Epidermal melanocyte (primary cell): Measurements from ENCODE around the gene EFR3B.
"Not testable (repeated sequence)": the region's sequence is repeated elsewhere in the genome, so short reads cannot be mapped to it uniquely, and the experiment has no call there.

ENCODE experiments used
- DNase-seq: peaks from one replicate; pipeline ENCODE4 v3.0.0; 2011; ENCODE audit warnings: low spot score; ENCODE audit not compliant: insufficient read length

EFR3B gene, protein sequence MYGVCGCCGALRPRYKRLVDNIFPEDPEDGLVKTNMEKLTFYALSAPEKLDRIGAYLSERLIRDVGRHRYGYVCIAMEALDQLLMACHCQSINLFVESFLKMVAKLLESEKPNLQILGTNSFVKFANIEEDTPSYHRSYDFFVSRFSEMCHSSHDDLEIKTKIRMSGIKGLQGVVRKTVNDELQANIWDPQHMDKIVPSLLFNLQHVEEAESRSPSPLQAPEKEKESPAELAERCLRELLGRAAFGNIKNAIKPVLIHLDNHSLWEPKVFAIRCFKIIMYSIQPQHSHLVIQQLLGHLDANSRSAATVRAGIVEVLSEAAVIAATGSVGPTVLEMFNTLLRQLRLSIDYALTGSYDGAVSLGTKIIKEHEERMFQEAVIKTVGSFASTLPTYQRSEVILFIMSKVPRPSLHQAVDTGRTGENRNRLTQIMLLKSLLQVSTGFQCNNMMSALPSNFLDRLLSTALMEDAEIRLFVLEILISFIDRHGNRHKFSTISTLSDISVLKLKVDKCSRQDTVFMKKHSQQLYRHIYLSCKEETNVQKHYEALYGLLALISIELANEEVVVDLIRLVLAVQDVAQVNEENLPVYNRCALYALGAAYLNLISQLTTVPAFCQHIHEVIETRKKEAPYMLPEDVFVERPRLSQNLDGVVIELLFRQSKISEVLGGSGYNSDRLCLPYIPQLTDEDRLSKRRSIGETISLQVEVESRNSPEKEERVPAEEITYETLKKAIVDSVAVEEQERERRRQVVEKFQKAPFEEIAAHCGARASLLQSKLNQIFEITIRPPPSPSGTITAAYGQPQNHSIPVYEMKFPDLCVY

DNA sequence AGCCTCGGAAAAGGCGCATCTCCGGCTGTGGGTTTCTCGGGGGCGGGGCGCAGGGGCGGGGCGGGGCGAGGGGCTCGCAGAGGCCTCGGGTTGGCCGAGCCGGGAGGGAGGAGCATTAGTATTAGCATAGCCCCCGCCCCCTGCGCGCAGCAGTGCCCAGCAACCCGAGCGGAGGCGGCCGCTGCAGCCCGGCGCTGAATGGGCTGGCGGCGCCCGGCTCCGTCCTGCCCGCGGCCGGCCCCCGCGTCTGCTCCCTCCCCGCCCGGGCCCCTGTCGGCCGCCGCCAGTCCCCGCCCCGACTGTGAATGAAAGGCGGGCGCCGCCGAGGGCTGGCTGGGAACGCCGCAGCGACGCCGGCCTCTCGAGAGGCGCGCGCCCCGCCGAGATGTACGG is at the start of gene EFR3B:
Gene EFR3B, plus strand, starts transcription at position 149 of the 393 bp plus-strand sequence. Its CDS starts 237 bp downstream, at position 386.
- DNase-seq, result peak; percentile 84

DNA sequence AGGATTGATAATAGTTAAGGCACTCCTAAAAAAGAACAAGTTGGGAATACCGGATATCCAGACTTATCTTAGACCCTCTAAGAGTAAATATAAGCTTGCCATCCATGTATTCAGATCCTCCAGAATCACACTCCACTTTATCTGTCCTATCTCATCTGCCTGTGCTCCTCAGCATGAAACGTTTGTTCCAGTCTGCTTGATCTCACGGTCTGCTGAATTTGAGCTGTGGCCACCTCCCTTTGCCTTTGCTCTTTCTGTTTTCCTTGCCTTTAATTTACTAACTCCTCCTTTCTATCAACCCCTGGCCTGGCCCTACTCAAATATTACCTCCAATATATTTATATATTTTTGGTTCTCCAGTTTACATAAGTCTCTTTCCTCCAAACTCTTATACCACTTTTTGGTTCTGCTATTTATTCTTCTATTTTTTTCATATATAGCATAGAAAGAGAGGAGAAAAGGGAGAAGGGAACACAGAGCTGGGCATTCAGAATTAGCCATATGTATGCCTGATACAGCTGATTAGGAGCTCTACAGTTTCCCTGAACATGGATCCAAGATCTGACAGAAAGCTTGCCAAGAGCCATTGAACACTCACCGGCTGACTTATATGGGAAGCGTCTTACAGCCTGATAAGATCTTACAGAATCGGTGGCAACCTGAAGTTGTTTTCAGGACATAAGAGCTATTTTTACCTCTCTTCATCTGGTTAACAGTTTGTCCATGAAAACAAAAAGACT is 48.3 kb upstream of the EFR3B start:
- DNase-seq, result no peak

DNA sequence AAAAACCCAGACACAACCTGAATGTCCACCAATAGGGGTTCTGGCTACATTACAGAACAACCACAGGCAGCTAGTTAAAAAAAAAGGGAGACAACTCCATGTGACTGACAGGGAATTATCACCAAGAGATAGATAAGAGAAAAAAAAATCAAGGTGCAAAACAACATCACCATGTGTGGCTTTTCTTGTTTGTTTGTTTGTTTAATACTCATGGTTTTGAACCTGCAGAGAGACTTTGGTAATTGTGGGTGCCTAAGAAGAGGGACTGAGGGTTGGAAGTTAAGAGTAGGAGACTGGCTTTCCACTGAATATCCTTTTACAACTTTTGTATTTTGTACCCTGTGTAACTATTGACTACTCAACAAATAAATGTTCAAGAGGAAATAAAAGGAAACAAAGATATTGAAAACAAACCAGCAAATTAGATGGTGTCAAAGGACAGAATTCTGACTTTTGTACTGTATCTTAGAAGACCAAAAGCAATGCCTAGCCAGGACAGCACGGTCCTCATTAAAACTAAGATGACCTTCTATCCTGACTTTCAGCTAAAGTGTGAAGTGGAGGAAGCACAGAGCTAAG is 47.6 kb upstream of the EFR3B start:
- no peak for DNase-seq

DNA sequence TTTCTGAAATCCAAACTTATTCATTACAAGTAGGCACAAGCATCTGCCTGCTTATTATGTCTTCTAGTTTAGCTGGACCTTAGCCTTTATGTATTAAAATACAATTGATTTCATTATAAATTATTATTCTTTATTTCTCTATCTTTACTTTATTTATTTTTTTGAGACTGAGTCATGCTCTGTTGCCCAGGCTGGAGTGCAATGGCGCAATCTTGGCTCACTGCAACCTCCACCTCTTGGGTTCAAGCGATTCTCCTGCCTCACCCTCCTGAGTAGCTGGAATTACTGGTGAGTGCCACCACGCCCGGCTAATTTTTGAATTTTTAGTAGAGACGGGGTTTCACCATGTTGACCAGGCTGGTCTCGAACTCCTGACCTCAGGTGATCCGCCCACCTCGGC is 42.8 kb upstream of the EFR3B start:
- DNase-seq, result not testable (repeated sequence)

DNA sequence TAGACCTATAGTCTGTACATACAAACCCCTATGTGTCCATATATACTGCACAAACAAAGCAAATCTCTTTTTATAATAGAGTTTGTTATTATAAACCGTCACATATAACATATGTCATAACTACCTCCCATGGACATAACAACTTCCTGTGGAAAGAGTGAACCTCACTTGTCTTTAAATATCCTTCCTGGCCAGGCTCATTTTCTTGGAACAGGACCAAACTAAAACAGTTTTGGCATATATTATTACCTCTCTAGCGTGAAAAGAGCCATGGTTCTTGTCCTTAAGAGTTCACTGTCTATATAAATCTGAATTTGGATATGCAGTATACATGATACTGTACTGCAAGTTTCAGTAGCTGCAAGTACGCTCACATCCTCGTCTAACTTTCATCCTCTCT is 41.8 kb upstream of the EFR3B start:
- DNase-seq, result no peak

DNA sequence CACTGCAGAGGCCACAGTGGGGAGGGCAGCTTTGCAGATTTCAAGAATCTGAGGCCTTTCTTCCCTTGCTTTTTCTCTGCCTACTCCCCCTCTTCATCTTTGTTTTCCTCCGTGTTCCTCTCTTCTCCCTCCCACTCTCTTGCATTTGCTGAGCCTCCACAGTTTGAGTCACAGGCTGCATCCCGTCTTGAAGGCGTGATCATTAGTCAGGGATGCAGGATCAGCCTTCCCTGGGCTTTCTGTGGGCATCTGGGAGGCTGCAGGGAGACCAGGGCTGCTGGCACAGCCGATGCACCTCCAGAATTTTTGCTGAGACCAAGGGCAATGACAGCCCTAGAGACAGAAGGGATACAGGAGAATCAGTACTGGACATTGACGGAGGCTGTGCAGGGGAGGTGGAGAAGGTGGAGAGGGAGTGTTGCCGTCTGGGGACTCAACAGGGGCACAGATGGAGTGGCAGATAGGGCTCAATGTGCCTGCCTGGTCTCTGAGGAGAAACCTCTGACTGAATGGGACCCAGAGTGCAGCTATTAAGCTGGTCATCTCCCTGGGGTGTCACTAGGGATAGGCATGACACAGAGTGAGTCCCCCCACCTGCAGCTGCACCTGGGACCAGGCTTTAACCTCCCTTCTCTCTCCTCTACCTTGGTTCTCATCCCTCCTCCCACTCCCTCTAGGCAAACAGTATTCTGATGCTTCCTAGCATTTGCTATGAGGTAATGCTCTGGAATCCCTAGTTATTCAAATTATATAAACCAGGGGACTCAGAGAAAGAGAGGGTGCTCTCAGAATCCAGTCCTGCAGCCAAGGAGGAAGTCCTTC is 41.2 kb upstream of the EFR3B start:
- no peak for DNase-seq

DNA sequence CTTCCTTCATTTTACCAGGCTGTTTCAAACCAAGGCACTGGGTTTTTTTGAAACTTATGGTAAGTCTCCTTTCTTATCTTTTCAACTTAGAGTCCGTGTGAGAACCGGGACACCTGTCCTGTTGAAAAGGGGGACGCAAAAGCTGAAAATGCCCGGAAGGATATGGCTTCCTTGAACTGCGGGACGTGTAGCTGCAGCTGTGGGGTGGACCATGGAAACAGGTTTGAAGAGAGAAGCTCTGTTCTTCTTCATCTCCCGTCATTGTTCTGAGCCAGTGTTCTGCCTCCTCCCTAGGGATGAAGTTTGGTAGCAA is 40.6 kb upstream of the EFR3B start:
- no peak for DNase-seq

DNA sequence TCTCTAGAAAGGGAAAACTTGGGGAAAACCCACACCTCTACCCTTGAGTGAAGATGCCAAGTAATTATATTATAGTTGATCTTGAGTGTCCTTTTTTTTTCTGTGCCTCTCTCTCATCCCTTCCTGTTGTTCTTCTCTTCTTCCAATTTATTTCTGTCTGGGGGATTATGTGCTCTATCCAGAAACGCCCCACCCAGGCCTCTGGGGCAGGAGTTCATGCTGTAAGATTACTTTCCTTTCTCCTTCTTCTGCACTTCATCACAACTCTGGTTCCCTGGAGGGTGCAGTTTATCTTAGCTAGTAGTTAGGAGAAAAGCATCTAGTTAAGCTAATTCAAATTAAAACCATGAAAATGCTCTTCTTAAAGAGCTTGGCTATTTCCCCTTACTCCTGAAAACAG is 39.8 kb upstream of the EFR3B start:
- no peak for DNase-seq

DNA sequence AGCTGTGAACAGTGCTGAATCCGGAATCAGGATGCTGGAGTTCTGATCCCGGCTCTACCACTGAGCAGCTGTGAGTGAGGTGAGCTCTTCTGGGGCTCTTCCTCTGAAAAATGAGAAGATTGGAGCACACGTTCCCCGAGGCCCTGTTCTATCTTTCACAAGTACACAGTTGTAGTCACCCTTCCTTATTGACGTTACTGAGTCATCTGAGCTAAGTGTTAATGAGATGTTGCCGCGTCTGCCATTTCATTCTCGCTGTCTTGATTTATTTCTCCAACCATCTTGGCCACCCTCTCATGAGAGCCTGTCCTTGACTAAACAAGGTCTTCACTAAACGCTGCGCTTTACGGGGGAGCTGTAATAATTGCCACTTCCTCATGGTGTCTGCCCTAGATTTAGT is 31.9 kb upstream of the EFR3B start:
- DNase-seq, result no peak

DNA sequence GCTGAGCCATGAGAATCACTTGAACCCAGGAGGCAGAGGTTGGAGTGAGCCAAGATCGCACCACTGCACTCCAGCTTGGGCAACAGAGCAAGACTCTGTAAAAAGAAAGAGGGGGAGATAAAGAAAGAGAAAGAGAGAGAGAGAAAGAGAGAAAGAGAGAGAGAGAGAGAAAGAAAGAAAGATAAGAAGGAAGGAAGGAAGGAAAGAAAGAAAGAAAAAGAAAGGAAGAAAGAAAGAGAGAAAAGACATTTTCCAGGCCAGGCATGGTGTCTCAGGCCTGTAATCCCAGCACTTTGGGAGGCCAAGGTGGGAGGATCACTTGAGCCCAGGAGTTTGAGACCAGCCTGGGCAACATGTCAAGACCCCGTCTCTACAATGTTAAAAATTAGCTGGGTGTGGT is 30.5 kb upstream of the EFR3B start:
- not testable (repeated sequence) for DNase-seq

DNA sequence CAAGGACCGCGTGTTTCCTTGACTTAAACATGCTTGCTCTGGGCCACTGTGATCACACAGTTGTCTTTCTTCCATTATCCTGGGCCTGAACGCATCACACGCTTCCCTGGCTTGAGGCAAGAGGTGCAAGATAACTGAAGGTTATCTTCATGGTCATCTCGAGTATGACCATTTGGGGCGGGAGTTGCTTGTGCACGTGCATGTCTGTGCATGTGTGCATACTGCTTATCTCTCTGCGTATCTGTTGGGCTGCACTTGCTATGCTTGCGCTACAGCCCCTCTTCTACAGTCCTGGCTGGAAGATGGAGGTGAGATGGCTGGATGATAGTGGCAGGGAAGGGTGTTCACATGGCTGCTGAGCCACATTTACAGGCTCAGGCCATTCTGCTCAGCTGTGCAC is 27.2 kb upstream of the EFR3B start:
- DNase-seq, result no peak

DNA sequence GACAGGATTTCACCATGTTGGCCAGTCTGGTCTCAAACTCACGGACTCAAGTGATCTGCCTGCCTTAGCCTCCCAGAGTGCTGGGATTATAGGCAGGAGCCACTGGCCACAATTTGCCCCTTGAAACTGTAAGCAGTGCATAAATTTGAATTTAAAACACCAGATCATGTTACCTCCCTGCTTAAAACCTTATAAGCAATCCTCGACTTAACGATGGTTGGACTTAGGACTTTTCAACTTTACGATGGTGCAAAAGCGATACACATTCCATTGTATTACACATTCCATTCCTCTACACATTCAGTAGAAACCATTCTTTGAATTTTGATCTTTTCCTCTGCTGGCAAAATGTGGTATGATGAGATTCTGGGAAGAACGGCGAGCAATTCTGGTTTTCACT is 23.2 kb upstream of the EFR3B start:
- no peak for DNase-seq

DNA sequence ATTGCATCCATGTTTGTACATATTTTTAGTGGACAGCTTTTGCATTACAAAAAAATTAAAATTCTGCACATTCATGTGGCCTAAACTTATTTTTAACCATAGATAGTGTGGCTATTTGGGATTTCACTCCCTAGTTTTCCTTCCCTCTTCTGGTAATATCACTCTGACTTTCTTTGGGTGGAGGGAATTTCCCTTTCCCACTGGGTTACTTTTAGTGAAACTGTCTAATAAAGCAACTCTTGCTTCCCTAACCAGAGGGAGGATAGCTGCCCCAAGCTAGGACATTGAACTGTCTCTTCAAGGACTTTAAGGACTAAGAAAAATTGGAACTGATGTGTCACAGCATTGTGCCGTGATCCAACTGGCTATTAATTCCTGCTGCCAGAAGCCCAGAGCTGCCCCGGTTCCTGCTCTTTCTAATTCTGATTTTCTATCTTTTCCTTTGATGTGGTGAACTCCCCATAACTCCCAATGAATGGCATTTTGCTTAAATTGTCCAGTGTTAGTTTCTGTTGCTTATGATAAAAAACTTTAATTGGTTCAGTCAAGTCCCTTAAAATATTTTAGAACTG is 20.0 kb upstream of the EFR3B start:
- DNase-seq, result no peak

DNA sequence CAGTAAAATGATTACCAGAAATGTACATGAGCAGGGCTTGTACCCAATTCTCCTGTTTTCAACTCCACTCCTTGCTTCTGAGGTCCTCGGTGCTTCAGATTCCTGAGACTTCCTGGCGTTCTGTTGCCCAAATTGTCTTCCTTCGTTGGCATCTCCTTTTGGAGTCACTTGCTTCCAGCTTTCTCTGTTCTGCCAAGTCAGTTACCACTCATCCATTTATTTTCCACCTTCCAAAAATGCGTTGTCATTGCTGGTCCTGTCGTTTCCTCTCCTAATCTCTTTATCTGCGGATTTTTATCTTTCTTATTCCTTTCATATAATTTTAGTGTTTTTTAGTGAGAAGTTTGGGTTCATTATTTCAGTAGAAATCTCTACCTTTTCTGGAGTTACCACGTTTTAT is 18.5 kb upstream of the EFR3B start:
- DNase-seq, result no peak

DNA sequence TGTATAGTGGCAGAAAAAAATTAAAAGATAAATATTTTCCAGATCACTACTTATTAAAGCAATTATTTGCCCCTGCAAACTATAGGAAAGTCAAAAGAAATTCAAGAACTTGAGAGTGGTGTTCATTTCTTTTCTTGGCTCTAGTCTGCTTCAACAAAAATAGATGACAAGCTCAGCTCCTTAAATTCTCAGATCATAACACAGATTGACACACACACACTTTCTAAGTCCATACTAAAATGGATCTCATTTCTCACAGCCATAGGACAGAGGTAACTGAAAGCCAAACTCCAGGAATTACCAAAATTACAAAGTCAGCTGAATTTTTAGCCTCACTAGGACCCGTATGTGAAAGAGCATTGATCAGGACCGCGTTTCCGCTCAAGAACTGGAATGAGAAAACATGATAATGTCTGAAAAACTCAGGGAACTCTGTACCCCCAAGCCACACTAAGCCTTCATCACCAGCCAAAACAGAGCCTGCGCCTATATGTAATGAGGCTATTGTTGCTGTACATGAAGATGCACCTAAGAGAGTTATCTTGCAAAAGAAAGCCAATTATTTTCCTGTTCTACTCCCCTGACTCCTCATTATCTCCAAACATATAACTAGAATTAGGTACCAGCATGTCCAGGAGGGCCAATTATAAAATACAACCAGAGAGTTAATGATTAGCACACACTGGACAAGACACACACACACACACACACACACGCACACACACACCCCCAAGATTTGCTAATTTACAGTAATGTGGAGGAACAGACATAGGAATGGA is 16.5 kb upstream of the EFR3B start:
- no peak for DNase-seq

DNA sequence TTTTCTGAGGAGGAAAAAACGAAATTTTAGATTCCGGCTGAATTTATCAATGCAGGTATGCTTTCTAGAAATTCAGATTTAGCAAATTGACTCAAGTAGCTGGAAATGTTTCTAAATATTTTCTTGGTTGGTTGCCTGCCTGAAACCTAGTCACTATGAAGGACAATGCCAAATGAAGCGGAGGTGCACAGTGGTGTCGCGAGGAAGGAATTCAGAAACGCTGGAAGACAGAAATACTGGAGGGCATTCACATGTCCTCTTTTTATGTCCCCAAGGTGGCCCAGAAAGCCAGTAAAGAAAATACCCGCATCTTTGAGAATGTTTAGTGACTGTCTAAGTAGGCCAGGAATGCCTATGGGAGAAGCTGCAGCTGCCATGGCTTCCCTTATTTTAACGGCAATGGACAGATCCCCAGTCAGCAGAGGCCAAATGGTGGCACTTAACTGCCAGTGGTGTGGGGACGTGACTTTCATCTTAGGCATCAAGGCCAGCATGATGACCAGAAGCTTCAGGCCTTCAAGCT is 15.8 kb upstream of the EFR3B start:
- DNase-seq, result no peak

DNA sequence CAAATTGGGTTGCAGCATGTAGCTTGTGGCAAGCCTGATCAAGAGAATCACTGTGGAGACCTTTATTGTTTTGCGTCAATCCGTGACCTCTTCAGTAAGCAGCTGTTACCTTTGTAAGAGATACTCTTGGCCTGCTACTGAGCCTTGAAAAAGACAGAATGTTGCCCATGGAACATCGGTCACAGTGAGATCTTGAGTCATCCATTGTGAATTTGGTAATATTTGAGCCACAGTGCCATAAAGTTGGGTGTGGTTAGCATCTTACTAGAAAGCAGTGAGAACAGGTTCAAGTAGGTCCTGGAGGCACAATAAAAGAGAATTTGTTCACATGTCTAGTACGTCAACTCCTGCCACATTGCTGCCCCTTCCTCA is 12.7 kb upstream of the EFR3B start:
- DNase-seq, result no peak

DNA sequence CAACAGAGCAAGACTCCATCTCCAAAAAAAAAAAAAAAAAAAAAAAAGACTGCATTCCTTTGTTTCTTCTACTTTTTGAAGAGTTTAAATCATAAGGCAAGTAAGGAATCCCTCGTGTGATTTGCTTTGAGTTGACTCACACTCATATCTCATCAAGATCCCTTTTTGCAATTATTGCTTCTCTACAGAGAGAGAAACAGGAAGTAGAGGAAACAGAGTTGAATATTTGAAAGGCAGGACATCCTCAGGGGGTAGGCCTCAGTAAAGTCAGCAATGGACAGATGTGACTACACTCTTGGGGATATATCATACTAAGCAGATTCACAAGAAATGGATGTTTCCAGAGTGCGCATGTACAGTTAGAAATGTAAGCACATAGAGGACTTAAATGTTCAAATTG is 11.2 kb upstream of the EFR3B start:
- DNase-seq, result no peak

DNA sequence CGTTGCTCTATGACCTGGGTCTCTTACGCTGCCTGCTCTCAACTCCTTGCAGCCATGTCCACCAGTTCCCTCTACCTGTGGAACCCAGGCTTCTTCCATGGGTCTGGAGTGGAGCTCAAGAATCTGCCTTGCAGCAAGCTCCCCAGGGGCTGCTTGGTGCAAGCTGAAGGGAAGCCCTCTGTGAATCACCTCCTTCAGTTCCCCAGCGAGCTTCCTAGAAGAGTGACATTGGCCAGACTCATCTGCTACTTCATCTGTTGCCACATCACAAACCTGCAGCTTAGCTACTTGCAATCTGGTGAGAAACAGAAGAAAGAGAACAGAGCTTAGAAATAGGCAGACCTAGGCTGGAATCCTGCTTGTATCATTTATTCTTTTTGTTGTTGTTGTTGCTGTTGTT is 9.8 kb upstream of the EFR3B start:
- DNase-seq, result no peak

DNA sequence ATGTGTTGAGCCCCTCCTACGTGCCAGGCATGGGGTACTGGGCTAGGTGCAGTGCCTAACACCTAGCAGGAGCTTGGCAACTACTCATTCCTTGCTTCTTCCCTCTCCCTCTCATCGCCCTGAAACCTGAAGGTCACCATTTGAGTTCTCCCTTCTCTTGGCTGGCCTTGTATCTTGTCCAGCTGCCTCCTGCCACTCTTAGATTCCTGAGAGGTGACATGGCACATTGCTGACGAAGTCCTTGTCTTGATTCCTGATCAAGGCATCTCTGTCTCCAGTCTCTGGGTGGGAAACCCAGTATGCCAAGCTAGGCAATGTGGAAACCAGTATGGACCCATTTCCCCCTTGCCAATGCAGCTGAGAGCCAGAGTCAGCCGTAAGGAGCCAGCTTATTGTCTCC is 9.0 kb upstream of the EFR3B start:
- DNase-seq, result no peak
